Measurements from ENCODE around the gene MAP3K21.

DNA sequence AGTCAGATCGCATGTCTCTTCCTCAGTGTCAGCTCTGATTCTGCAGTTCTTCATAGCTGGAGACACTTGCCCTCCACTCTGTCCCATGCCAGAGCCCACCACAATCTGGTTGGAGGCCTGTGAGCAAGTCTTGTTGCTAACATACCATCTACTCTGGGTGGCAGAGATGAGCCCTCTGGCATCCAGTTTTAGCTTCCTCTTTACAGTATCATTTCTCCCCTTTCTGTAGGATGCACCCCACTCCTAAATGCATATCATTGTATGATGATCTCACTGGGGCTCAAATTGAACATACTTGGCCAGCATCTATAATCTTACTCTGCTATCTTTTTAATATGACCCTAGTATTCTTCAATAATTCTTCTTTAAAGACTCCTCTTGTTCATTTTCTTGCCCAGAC lies 48.9 kb upstream of the MAP3K21 start:
- TF ChIP-seq POLR2A (IDR thresholded peaks at IDR 0.05; ENCODE audit: control extremely low read depth in 1 of 2, low read depth in 2 of 2, low read length in 2 of 2), result no peak
- TF ChIP-seq, protein P1, sequence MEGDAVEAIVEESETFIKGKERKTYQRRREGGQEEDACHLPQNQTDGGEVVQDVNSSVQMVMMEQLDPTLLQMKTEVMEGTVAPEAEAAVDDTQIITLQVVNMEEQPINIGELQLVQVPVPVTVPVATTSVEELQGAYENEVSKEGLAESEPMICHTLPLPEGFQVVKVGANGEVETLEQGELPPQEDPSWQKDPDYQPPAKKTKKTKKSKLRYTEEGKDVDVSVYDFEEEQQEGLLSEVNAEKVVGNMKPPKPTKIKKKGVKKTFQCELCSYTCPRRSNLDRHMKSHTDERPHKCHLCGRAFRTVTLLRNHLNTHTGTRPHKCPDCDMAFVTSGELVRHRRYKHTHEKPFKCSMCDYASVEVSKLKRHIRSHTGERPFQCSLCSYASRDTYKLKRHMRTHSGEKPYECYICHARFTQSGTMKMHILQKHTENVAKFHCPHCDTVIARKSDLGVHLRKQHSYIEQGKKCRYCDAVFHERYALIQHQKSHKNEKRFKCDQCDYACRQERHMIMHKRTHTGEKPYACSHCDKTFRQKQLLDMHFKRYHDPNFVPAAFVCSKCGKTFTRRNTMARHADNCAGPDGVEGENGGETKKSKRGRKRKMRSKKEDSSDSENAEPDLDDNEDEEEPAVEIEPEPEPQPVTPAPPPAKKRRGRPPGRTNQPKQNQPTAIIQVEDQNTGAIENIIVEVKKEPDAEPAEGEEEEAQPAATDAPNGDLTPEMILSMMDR (IDR thresholded peaks at IDR 0.05; ENCODE audit: control extremely low read depth in 1 of 3, insufficient read depth in 1 of 3, low read depth in 1 of 3, low read length in 3 of 3), result no peak
- no peak for TF ChIP-seq KDM1A (IDR thresholded peaks at IDR 0.05; ENCODE audit: borderline replicate concordance, low read length)
- TF ChIP-seq CEBPB (IDR thresholded peaks at IDR 0.05; ENCODE audit: low read depth, low read length), result no peak
- no peak for TF ChIP-seq SP2 (IDR thresholded peaks at IDR 0.05; ENCODE audit: low read length)
- no peak for TF ChIP-seq TAF1 (IDR thresholded peaks at IDR 0.05; ENCODE audit: low read depth, low read length)
- TF ChIP-seq CBX8 (IDR thresholded peaks at IDR 0.05; ENCODE audit: borderline replicate concordance, low read depth, low read length), result no peak
- no peak for TF ChIP-seq YY1 (IDR thresholded peaks at IDR 0.05; ENCODE audit: low read depth, low read length)
- TF ChIP-seq EP300 (IDR thresholded peaks at IDR 0.05; ENCODE audit: borderline replicate concordance in 1 of 2, low read depth in 2 of 2, low read length in 2 of 2), result no peak
- no peak for TF ChIP-seq NRF1 (IDR thresholded peaks at IDR 0.05; ENCODE audit: low read depth, low read length)
- TF ChIP-seq MAFK (IDR thresholded peaks at IDR 0.05; ENCODE audit: low read depth, low read length), result no peak
- no peak for TF ChIP-seq EZH2 (IDR thresholded peaks at IDR 0.05; ENCODE audit: low read depth, low read length, severe bottlenecking)

All from H1 (cell line).